Pancreas (tissue), 10 donors: ENCODE measurements around the gene AP1M1. TPM values are rescaled to one million over a fixed set of nuclear protein-coding genes. Genes with fewer than 3 reads are reported as not detected.

Source experiments
- ATAC-seq, 4 donors: fragments of 200-7000 bp; cut with Tn5 transposase; one replicate each; pipeline versions ENCODE4 v1.8.0 to v1.9.1; 2020; ENCODE audit warnings: mild to moderate bottlenecking in 4 of 4, moderate library complexity in 4 of 4
- DNase-seq, 6 donors: peaks; one replicate each; pipeline ENCODE4 v3.0.0-alpha.2; 2020
- FAIRE-seq: peaks from 2 replicates; lab custom pipeline; 2012; peaks lifted over from hg19 to GRCh38; lab: Jason Lieb, UNC
- H3K27ac ChIP-seq, 4 donors: fragments of 200-600 bp; sonication (generic); 1 replicate in 3 of 4; 2 replicates in 1 of 4; pipeline versions ENCODE4 v1.5.0 to v1.8.0; 2020
- H3K27me3 ChIP-seq, 4 donors: fragments of 200-600 bp; one replicate each; pipeline ENCODE4 v1.8.0; 2021
- H3K36me3 ChIP-seq, 3 donors: fragments of 200-600 bp; sonication (generic) in 1 of 3; one replicate each; pipeline versions ENCODE4 v1.5.0 to v1.8.0; 2020 to 2021
- H3K4me1 ChIP-seq, 3 donors: fragments of 200-600 bp; one replicate each; pipeline ENCODE4 v1.8.0; 2021
- H3K4me3 ChIP-seq, 4 donors: fragments of 200-600 bp; sonication (generic) in 2 of 4; one replicate each; pipeline versions ENCODE4 v1.5.0 to v1.8.0; 2020 to 2021
- H3K9me3 ChIP-seq, 4 donors: fragments of 200-600 bp; one replicate each; pipeline ENCODE4 v1.8.0; 2021
- WGBS, 2 donors: extraction: QIAGEN DNeasy Blood & Tissue Kit; methylation state at CpG; one replicate each; pipeline ENCODE4 v1.1.7; 2013; 5-methylcytosine and 5-hydroxymethylcytosine counted together
- intact Hi-C, 3 donors: fragments of 100-400 bp; cut with DNase I; formaldehyde crosslinking; loops; one replicate each; pipeline versions ENCODE4 v1.11.1 to v1.14.2; 2022
- polyA plus RNA-seq, 2 donors: library from polyadenylated mRNA; stranded (reverse); fragments of 200-250 nt; gene quantifications; one replicate each; pipeline ENCODE4 v1.2.3, GENCODE V29; 2013
- total RNA-seq, 6 donors: library from RNA; stranded (reverse); fragmentation: NEBNext Ultra II Directional in 4 of 6; extraction: Animal tissue kit (Norgen Biotek cat#: 25700) in 4 of 6; gene quantifications; one replicate each; pipeline versions ENCODE4 v1.2.1 to v1.2.4, GENCODE V29; 2021 to 2023
- TF ChIP-seq, protein P1 (sequence below), 4 donors: fragments of 200-600 bp; sonication (generic) in 3 of 4; IDR thresholded peaks; one replicate each; pipeline versions ENCODE4 v1.5.0 to v1.8.0; 2021; ENCODE audit warnings: antibody characterized with exemption in 4 of 4
- donor health status: healthy with polysubstance abuse.
- donor health status: DM: no; HTN: no; CAD: no; lungs with moderate emphysema.
- donor health status: DM: no; HTN: no; CAD: no.
- donor health status: control.
- donor health status: control.
- donor health status: Bipolar disorder and iron deficiency.
- donor health status: DM: yes; HTN: yes; CAD: no.
- donor health status: DM: no; HTN: no; CAD: no.
- donor health status: DM: no; HTN: no; CAD: no.
- donor health status: DM: yes; HTN: yes; CAD: no.

The AP1M1 gene
- total and polyA plus RNA-seq, 8 donors, result 12.4 to 25.7 (median 20.5) TPM

DNA sequence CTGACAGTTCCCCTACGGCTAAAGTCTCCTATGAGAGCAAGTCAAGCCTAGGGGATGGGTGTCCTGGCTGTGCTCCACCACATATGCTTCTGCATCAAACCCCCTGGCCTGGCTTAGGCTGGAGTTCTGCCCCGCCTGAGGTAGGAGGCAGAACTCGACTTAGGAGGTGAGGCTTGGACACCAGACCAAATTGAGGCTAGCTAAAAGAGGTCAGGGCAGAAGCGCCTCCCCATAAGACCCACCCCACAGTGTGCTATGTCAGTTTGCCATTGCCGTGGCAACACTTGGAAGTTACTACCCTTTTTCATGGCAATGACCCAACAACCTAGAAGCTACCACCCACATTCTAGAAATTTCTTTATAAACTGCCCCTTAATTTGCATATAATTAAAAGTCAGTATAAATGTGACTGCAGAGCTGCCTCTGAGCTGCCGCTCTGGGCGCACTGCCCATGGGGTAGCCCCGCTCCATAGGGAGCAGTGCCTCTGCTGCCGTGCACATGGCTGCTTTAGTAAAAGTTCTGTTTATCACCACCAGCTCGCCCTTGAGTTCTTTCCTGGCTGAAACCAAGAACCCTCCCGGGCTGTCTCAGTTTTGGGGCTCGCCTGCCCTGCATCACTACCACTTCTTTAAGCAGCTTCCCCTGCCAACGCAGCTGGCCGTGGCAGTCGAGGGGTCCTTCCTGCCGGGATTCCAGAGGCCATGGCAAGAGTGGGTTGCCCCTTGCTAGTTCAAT lies 20.2 kb downstream of the AP1M1 start:
- Histone ChIP-seq H3K27me3 (no peaks in the 10 kb centered on the region), H3K9me3 (no peaks in the 10 kb centered on the region), H3K27ac (no peak overlapping the region), H3K4me3 (no peak overlapping the region), H3K36me3 (peaks cover 0 to 9% (median 0%) of the 10 kb centered on the region in 3 donors), H3K4me1 (no peaks in the 10 kb centered on the region)
- FAIRE-seq (no peak), DNase-seq (no peak), ATAC-seq (no peak)
- TF ChIP-seq, protein P1, sequence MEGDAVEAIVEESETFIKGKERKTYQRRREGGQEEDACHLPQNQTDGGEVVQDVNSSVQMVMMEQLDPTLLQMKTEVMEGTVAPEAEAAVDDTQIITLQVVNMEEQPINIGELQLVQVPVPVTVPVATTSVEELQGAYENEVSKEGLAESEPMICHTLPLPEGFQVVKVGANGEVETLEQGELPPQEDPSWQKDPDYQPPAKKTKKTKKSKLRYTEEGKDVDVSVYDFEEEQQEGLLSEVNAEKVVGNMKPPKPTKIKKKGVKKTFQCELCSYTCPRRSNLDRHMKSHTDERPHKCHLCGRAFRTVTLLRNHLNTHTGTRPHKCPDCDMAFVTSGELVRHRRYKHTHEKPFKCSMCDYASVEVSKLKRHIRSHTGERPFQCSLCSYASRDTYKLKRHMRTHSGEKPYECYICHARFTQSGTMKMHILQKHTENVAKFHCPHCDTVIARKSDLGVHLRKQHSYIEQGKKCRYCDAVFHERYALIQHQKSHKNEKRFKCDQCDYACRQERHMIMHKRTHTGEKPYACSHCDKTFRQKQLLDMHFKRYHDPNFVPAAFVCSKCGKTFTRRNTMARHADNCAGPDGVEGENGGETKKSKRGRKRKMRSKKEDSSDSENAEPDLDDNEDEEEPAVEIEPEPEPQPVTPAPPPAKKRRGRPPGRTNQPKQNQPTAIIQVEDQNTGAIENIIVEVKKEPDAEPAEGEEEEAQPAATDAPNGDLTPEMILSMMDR (IDR thresholded peaks at IDR 0.05), result no peak
- intact Hi-C loops, result no loop called here
- 95 to 97% methylated on average over 16 of the region's 16 CpGs for WGBS, 2 donors

DNA sequence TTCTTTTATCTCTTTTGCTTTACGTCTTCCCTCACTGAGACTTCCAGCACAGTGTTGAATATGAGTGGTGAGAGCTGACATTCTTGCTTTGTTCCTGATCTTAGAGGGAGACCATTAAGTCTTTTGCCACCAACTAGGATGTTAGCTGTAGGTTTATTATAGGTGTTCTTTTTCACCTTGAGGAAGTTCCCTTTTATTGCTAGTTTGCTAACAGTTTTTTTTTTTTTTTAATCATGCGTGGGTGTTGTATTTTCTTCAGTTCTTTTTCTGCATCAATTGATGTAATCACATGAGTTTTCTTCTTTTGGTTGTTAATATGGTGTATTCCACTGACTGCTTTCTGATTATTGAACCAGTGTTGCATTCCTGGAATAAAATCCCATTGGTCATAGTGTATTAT lies 21.1 kb downstream of the AP1M1 start:
- FAIRE-seq (no peak), ATAC-seq (no peak), DNase-seq (no peak)
- WGBS, 2 donors, result 94 to 96% methylated on average over 2 of the region's 2 CpGs
- no peak overlapping the region for H3K27ac ChIP-seq
- no peaks in the 10 kb centered on the region for H3K4me1 ChIP-seq
- H3K9me3 ChIP-seq, result no peaks in the 10 kb centered on the region
- intact Hi-C loops, result no loop called here
- H3K36me3 ChIP-seq, result peaks cover 0 to 9% (median 0%) of the 10 kb centered on the region in 3 donors
- H3K27me3 ChIP-seq, result no peaks in the 10 kb centered on the region
- TF ChIP-seq, protein P1 (IDR thresholded peaks at IDR 0.05), result no peak
- H3K4me3 ChIP-seq, result no peak overlapping the region

DNA sequence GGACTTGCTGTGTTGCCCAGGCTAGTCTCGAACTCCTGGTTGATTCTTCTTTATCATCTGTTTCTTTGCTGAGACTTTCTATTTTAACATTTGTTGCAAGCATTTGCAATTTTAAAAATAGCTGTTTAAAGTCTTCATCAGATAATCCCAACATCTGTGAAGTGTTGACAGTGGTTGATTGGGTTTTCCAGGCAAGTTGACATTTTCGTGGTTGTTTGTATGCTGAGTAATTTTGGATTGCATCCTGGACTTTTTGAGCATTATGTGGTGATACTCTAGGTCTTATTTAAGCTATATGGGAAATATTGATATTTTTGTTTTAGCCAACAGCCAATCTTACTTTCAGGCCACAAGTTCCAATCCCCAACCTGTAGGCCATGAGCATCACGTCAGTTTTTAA lies 25.1 kb downstream of the AP1M1 start:
- H3K9me3 ChIP-seq, result no peaks in the 10 kb centered on the region
- H3K36me3 ChIP-seq, result peaks cover 0 to 13% (median 0%) of the 10 kb centered on the region in 3 donors
- no peak overlapping the region for H3K4me3 ChIP-seq
- no peaks in the 10 kb centered on the region for H3K4me1 ChIP-seq
- ATAC-seq, result no peak
- DNase-seq, result no peak
- no peak for FAIRE-seq
- no peaks in the 10 kb centered on the region for H3K27me3 ChIP-seq
- no peak overlapping the region for H3K27ac ChIP-seq
- 87 to 88% methylated on average over 3 of the region's 3 CpGs for WGBS, 2 donors
- TF ChIP-seq, protein P1 (IDR thresholded peaks at IDR 0.05), result no peak
- intact Hi-C loops, result no loop called here

DNA sequence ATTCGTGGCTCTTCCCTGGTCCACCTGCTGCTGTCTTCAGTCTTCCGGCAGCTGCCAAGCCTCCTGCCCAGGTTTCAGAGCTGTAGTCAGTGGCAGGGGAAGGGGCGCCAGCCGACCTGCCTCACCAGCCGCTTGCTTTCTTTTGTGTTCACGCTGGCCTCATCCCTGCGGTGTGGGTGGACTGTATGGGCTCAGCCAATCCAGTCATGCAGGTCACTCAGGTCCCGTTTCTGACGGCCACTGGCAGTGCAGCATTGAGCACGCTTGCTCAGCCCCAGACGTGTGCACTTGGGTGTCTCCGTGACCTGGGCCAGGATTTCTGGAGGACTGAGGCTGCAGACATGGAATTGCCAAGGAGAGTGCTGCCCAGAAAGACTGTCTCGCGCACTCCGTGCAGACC lies 26.0 kb downstream of the AP1M1 start:
- Histone ChIP-seq H3K27me3 (no peaks in the 10 kb centered on the region), H3K4me1 (no peaks in the 10 kb centered on the region), H3K36me3 (peaks cover 0 to 22% (median under 1%) of the 10 kb centered on the region in 3 donors), H3K4me3 (no peak overlapping the region), H3K27ac (no peak overlapping the region), H3K9me3 (no peaks in the 10 kb centered on the region)
- intact Hi-C loops, result no loop called here
- FAIRE-seq (no peak), DNase-seq (no peak), ATAC-seq (no peak)
- 83 to 89% methylated on average over 15 of the region's 15 CpGs for WGBS, 2 donors
- TF ChIP-seq, protein P1 (IDR thresholded peaks at IDR 0.05), result no peak
